Parietal lobe (tissue), 2 donors: ENCODE measurements around the gene INHBE. TPM values are rescaled to one million over a fixed set of nuclear protein-coding genes. Genes with fewer than 3 reads are reported as not detected.

Experiments
- small RNA-seq: library from RNA; depleted of rRNA; stranded (forward); fragments of <200 nt; gene quantifications from one replicate; pipeline ENCODE3, GENCODE V24; 2014; ENCODE audit warnings: low replicate concordance
- total RNA-seq: library from RNA; depleted of rRNA; stranded (reverse); fragments of >200 nt; gene quantifications from one replicate; pipeline ENCODE4 v1.2.3, GENCODE V29; 2014

The INHBE gene
- total RNA-seq, result not detected

GRCh38 chr12:57454566-57455373, at the start of gene INHBE:
TSS of gene INHBE (plus strand) at chr12:57455307. CDS start at chr12:57455537, 230 bp downstream.

GRCh38 chr12:57430931-57431566, 24.1 kb upstream of the INHBE start, which contains the start of gene R3HDM2:
TSS of gene R3HDM2 (minus strand) at chr12:57431043. CDS start at chr12:57310428, 120,615 bp downstream.

GRCh38 chr12:57434517-57435223, 20.4 kb upstream of the INHBE start, which contains the start of gene INHBC:
TSS of gene INHBC (plus strand) at chr12:57434784. CDS start at chr12:57434887, 103 bp downstream.

GRCh38 chr12:57459750-57460467, 4.8 kb downstream of the INHBE start, which contains the start of gene GLI1:
TSS of gene GLI1 (plus strand) at chr12:57459785. CDS start at chr12:57463692, 3,907 bp downstream.

GRCh38 chr12:57479376-57480115, 24.4 kb downstream of the INHBE start, which contains the start of gene ARHGAP9:
TSS of gene ARHGAP9 (minus strand) at chr12:57479866. CDS start at chr12:57479406, 460 bp downstream.

GRCh38 chr12:57487597-57488401, 32.7 kb downstream of the INHBE start, which contains the start of gene MARS1:
TSS of gene MARS1 (plus strand) at chr12:57488068. CDS start at chr12:57488091, 23 bp downstream.

Small RNA genes lying within 50 kb of the gene (small RNA-seq; reads per million reads assigned to genes)
- not detected for gene RNU6-879P

Other genes starting within 250 kb of the INHBE start
- 1.6 TPM for gene NXPH4, start 238.5 kb upstream of the INHBE start, total RNA-seq
- gene SHMT2, start 225.6 kb upstream of the INHBE start, total RNA-seq, result 32.2 TPM
- gene STAC3, start 204.1 kb upstream of the INHBE start, total RNA-seq, result 0.94 TPM
- 38.5 TPM for gene R3HDM2, start 24.3 kb upstream of the INHBE start, total RNA-seq
- gene INHBC, start 20.5 kb upstream of the INHBE start, total RNA-seq, result not detected
- gene GLI1, start 4.5 kb downstream of the INHBE start, total RNA-seq, result 0.63 TPM
- gene ARHGAP9, start 24.6 kb downstream of the INHBE start, total RNA-seq, result 0.94 TPM
- 122 TPM for gene MARS1, start 32.8 kb downstream of the INHBE start, total RNA-seq
- 3.8 TPM for gene DDIT3, start 65.2 kb downstream of the INHBE start, total RNA-seq
- gene MBD6, start 67.5 kb downstream of the INHBE start, total RNA-seq, result 6.3 TPM
- gene DCTN2, start 91.9 kb downstream of the INHBE start, total RNA-seq, result 153 TPM
- 97.0 TPM for gene KIF5A, start 94.7 kb downstream of the INHBE start, total RNA-seq
- gene PIP4K2C, start 135.9 kb downstream of the INHBE start, total RNA-seq, result 13.8 TPM
- 81.7 TPM for gene DTX3, start 149.5 kb downstream of the INHBE start, total RNA-seq
- gene ARHGEF25, start 156.1 kb downstream of the INHBE start, total RNA-seq, result 40.7 TPM
- 103 TPM for gene B4GALNT1, start 177.9 kb downstream of the INHBE start, total RNA-seq
- 115 TPM for gene OS9, start 238.8 kb downstream of the INHBE start, total RNA-seq